Keratinocyte (primary cell): ENCODE results near the gene AP5B1.

Source experiments
- CTCF ChIP-seq, 3 experiments: IDR thresholded peaks in 1 of 3; conservative IDR thresholded peaks in 1 of 3; optimal IDR thresholded peaks in 1 of 3; 2 replicates in 2 of 3; 3 replicates in 1 of 3; pipeline versions ENCODE3 to v1.5.1; 2011; ENCODE audit warnings: low read length in 3 of 3, mild to moderate bottlenecking in 3 of 3, moderate library complexity in 2 of 3, control low read depth in 1 of 3, inconsistent platforms in 1 of 3; ENCODE audit not compliant: insufficient read depth in 2 of 3; ENCODE audit errors: extremely low read depth in 1 of 3
- EZH2 ChIP-seq: IDR thresholded peaks from one replicate; pipeline ENCODE4 v1.6.1; 2012; ENCODE audit warnings: inconsistent platforms, mild to moderate bottlenecking, low read length, moderate library complexity

- TF ChIP-seq CTCF (optimal IDR thresholded peaks at IDR 0.05 in 1 of 3, IDR thresholded peaks at IDR 0.05 in 1 of 3, conservative IDR thresholded peaks at IDR 0.05 in 1 of 3; ENCODE audit: extremely low read depth in 1 of 3, insufficient read depth in 2 of 3, low read length in 3 of 3): no peak
- TF ChIP-seq EZH2: no peak
Observed at GRCh38 chr11:65794570-65795510, 14.1 kb upstream of the AP5B1 start.
